ENCODE measurements around the gene HEG1. TPM values are rescaled to one million over a fixed set of nuclear protein-coding genes. Genes with fewer than 3 reads are reported as not detected.

HEG1 gene
- polyA plus RNA-seq, 10 donors: 27.5 to 44.2 (median 36.0) TPM

- no peak for DNase-seq
Observed at GRCh38 chr3:125069968-125070745, 14.4 kb upstream of the HEG1 start.

GRCh38 chr3:125069452-125069851 is 13.7 kb upstream of the HEG1 start:
- DNase-seq: no peak

DNA sequence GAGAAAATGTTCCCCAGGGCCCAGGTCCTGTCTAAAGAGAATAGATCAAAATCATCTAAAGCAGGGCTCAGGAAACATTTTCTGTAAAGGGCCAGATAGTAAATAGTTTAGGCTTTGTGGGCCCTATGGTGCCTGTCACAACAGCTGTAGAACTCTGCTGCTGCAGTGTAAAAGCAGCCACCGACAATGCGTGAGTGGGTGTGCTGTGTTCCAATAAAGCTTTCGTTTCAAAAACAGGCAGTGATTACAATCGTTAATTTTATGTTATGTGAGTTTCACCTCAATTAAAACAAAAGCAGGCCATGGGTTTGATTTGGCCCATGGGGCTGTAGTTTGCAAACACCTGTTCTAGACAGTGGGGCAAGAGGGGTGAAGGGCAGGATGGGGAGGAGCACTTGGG is 12.5 kb upstream of the HEG1 start:
- DNase-seq: no peak

GRCh38 chr3:125067225-125067624 is 11.4 kb upstream of the HEG1 start:
- no peak for DNase-seq

DNA sequence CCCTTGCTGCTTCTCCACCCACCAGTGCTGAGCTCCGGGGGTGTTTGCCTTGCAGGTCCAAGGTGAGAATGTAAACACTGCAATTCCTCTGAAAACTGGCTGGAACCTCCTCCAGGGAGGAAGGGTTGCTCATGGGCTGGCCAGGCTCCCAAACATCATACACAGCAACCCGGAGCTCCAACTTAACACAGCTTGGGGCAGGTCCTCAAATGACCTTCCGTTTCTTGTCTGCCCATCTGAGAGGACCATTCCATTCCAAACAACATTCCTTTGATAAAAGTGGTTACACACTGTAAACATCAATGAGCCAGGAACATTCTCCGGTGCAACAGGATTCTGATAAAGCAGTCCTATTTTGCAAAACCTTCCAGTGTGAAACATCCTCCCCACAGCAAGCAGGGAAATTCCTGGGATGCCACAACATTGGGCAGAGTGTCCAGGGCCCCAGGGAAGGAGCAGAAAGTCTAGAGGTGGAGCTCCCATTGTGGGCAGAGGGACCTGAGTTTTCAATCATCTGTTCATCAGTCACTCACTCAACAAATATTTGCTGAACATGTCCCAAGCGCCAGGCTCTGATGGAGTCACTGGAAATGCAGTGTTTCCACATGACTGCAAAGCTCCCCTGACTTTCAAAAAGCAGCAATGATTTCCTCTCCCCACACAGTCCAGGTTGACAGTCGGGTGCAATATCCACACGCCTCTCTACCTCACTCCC is 7.3 kb upstream of the HEG1 start:
- DNase-seq: peak in 1 of 3 donors; percentile 90

GRCh38 chr3:125061646-125062045 is 5.8 kb upstream of the HEG1 start:
- DNase-seq: no peak

DNA sequence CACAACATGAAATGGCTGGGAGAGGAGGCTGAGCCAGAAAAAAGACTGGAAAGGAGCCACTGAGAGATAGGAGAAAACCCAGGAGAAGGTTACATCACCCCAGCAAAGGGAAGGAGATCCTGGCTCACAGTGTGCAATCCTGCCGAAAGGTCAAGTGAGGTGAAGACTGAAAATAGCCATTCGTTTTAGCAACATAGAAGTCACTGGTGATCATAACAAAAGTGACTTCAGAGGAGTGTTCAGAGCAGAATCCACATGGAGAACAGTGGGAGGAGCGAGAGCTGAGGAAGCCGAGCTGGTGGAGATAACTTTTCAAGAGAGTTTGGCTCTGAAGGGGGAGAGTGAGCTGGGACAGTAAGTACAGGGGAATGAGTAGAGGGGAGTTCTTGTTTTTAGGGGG is 5.4 kb upstream of the HEG1 start:
- DNase-seq: peak; percentile 67 to 86 (median 81)

- DNase-seq: no peak
Observed at GRCh38 chr3:125059488-125060245, 3.9 kb upstream of the HEG1 start.

- DNase-seq: no peak
Observed at GRCh38 chr3:125058959-125059358, 3.2 kb upstream of the HEG1 start.

DNA sequence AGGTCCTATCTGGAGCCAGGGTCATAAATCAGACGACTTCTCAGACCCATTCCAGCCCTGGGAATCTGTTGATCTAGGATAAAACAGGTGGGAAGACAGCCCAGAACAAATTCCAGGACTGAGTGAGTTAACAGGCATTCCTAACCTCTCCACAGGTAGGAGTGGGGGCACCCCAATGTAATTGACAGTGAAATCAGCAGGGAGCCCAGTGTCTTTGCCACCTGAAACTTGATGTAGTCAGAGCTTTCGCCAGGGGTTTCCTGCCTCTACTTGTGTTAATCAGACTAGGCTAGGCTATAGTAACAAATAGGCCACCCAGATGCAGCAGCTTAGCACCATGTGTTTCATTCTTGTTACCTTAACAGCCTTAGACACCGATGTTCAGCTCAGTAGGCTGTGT is 2.7 kb upstream of the HEG1 start:
- no peak for DNase-seq

DNA sequence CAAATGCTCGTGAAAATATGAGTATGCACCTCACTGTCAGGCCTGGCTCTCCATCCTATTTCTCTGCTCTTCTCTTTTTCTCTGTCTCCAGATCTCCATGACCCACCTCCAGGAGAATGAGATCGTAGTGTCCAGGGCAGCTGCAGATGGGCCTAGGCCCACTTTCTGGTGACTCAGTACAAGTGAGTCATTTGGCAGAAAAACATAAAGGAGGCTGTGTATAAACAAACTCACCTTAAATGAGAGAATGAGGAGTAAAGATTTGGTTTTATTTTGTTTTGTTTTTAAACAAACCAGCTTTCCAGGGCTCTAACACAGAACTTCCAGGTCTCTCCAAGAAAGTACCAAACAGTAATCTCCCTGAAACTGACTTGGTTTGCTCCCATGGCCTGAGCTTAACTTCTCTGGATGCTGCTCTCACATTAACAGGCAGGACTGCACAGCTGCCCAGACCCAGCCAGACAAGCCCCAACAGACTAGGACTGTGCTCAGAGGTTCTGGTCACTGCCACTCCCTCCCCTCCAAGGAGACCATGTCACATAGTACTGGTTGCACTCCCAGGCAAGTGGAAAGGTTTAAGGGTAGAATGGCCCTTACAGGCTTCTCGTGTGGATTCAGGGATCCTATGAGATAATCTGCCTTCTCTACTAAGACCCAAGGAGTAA is 1.5 kb upstream of the HEG1 start:
- peak in 2 of 3 donors; percentile 32 to 48 for DNase-seq

DNA sequence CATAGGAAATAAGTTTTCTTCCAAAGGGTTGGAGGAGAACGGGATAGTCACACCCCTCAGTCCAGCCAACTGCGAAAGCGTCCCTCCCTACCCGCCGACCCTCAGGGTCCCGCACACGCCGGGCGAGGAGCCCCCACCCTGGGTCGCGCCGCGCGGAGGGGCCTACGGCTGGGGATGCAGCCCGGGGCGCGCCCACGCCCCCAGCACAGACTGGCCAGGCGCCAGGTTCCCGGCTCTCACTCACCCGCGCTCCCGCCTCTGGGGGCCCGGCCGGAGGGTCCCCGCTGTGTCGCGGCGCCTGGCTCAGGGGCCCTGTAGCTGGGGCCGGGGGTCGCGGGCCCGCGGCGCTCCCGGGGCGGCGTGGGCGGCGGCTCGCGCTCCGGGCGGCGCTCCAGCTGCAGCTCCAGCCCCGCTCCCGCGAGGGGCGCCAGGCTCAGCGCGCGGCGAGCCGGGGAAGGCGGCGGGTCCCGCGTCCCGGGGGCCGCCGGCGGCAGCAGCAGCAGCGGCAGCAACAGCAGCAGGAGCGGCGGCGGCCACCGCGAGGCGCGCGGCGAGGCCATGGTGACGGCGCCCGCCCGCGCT is 375 bp downstream of the HEG1 start:
- peak in 2 of 3 donors; percentile 36 to 81 for DNase-seq

- peak; percentile 52 to 85 (median 57) for DNase-seq
Observed at GRCh38 chr3:125054449-125055329, 1.1 kb downstream of the HEG1 start.

GRCh38 chr3:125054062-125054448 is 1.7 kb downstream of the HEG1 start:
- no peak for DNase-seq

- no peak for DNase-seq
Observed at GRCh38 chr3:125053304-125053699, 2.5 kb downstream of the HEG1 start.

DNA sequence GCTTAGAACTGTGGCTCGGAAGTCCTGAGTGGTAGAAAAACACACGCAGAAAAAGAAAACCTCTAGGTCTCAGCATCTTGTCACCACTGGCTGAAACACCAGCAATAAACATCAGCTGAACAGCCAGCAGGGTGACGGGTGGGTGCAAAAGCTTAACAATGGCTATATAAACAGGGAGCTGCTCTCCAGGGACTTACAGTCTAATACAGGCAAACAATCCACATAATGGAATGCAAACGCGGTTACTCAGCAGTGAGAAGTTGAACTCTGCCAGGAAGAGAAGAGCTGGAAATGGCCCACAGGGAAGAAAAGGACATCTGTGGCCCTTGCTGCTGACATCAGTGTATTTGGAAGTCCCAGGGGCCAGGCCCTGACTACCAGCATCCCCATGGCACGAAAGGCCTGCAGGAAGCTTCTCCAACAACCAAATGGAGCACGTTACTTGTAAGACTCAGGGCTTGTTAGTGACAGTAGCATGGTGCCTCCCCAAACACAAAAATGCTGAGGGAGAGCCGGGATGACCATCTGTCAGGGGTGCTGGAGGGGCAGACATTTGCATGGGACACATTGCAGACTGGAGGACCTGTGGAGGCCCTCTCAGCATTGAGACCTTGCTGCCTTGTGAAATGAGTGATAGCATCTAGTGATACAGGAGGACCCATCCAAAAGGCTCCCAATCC is 3.0 kb downstream of the HEG1 start:
- peak in 2 of 3 donors; percentile 68 to 85 for DNase-seq

DNA sequence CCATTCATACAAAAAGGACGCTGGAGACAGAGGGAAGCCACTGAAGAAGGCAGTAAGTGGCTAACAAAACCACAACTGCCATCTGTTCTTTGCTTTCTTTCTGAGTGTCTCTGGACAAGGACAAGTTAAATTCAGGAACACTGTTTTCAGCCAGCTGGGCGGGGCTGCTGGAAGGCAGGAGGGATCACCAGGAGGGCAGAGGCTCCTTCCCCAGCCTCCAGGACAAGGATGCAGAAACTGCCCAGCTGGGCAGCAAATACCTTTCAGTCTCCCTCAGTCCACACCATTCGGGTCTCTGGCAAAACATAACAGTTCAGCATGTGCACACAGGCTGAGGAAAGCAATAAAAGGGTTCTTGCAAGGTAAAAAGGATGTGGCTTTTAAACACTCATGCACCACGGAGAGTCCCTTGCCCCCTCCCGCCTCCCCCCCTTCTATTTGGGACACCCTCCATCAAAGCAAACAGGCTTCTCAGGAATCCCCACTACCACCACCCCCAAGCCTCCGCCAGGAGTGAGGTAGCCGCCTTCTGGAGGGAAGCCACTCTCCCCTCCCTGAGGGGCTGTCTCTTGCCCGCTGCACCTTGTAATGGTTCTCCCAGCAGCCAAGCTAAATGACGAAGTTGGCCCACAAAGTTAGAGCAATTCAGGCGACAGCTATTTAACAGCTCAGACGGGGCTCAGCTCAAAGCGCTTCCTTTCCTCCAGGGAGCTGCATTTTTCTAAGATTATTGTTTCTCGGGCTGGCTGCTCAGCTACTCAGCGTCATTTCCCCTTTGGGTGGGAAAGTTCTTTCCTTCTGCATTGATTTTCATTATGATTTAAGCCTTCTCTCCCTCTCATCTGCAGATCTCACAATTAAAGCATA is 3.8 kb downstream of the HEG1 start:
- peak; percentile 77 to 93 (median 83) for DNase-seq

GRCh38 chr3:125051205-125051604 is 4.6 kb downstream of the HEG1 start:
- DNase-seq: no peak

Data from muscle of back (tissue), 11 donors.